PC-9 (cell line): ENCODE data around the gene TMA16. TPM values are rescaled to one million over a fixed set of nuclear protein-coding genes. Genes with fewer than 3 reads are reported as not detected.

Experiments
- BruUV-seq: library from RNA; stranded (reverse); fragments of 400-500 nt; replicated peaks from 2 replicates; lab custom pipeline; 2021; lab: Mats Ljungman, UMichigan
- CTCF ChIA-PET: fragments of 300-600 bp; sonication (Branson Sonifier 250); formaldehyde crosslinking; loops from one replicate; lab custom pipeline; 2022; ENCODE audit warnings: antibody characterized with exemption; lab: Charles Lee
- POLR2A ChIA-PET: fragments of 300-600 bp; sonication (Branson Sonifier 250); formaldehyde crosslinking; loops from one replicate; lab custom pipeline; 2022; ENCODE audit warnings: antibody characterized with exemption; ENCODE audit not compliant: unreplicated experiment; lab: Charles Lee
- DNase-seq, 2 experiments: peaks; one replicate each; pipeline versions ENCODE4 v3.0.0 to v3.0.0-alpha.2; 2015 to 2022; ENCODE audit warnings: mixed read lengths in 1 of 2
- H2AFZ ChIP-seq: fragments of 200-600 bp; sonication (generic); 2 replicates; pipeline ENCODE4 v1.8.1; 2017; ENCODE audit warnings: antibody characterized with exemption
- H3F3A ChIP-seq: fragments of 200-600 bp; sonication (generic); 2 replicates; pipeline ENCODE4 v1.8.1; 2017; ENCODE audit warnings: antibody characterized with exemption, mild to moderate bottlenecking, low read depth; ENCODE audit not compliant: insufficient read depth
- H3K27ac ChIP-seq: fragments of 200-600 bp; sonication (generic); 2 replicates; pipeline ENCODE4 v1.6.1; 2016; ENCODE audit warnings: mixed run types
- H3K27me3 ChIP-seq: fragments of 200-600 bp; sonication (generic); 2 replicates; pipeline ENCODE4 v1.6.1; 2016; ENCODE audit warnings: low read depth, mixed run types; ENCODE audit not compliant: insufficient read depth
- H3K36me3 ChIP-seq: fragments of 200-600 bp; sonication (generic); 2 replicates; pipeline ENCODE4 v1.6.1; 2016; ENCODE audit warnings: low read depth, mixed run types
- H3K4me1 ChIP-seq: fragments of 200-600 bp; sonication (generic); replicated peaks from 2 replicates; pipeline ENCODE4 v1.6.1; 2016; ENCODE audit warnings: mixed run types; ENCODE audit not compliant: insufficient read depth
- H3K4me2 ChIP-seq: fragments of 200-600 bp; sonication (generic); 2 replicates; pipeline ENCODE4 v1.6.1; 2017; ENCODE audit warnings: mixed run types
- H3K4me3 ChIP-seq: fragments of 200-600 bp; sonication (generic); 2 replicates; pipeline ENCODE4 v1.6.1; 2016; ENCODE audit warnings: mixed run types
- H3K79me2 ChIP-seq: fragments of 200-600 bp; sonication (generic); 2 replicates; pipeline ENCODE4 v1.6.1; 2017; ENCODE audit warnings: low read depth, mixed run types
- H3K9me2 ChIP-seq: fragments of 200-600 bp; sonication (generic); 2 replicates; pipeline ENCODE4 v1.8.1; 2017; ENCODE audit warnings: mild to moderate bottlenecking; ENCODE audit not compliant: insufficient read depth
- H3K9me3 ChIP-seq: fragments of 200-600 bp; sonication (generic); 2 replicates; pipeline ENCODE4 v1.8.1; 2016; ENCODE audit warnings: low read depth; ENCODE audit not compliant: insufficient read depth
- H4K20me1 ChIP-seq: fragments of 200-600 bp; sonication (generic); 2 replicates; pipeline ENCODE4 v1.8.1; 2017; ENCODE audit not compliant: insufficient read depth
- EZH2 ChIP-seq: fragments of 200-600 bp; sonication (generic); IDR thresholded peaks from 2 replicates; pipeline ENCODE4 v1.8.0; 2017; ENCODE audit warnings: antibody characterized with exemption, low read depth
- intact Hi-C: fragments of 100-400 bp; cut with micrococcal nuclease; formaldehyde crosslinking; loops from one replicate; pipeline ENCODE4 v1.10.0; 2022; ENCODE audit not compliant: unreplicated experiment
- total RNA-seq: library from RNA; stranded (reverse); gene quantifications from 2 replicates; pipeline ENCODE4 v1.2.3, GENCODE V29; 2021
- TF ChIP-seq, protein P1 (sequence below): fragments of 200-600 bp; sonication (generic); conservative IDR thresholded peaks from 2 replicates; pipeline ENCODE4 v1.6.1; 2017; ENCODE audit warnings: mixed run types, antibody characterized with exemption, mild to moderate bottlenecking, moderate library complexity

The TMA16 gene
- total RNA-seq, 1 experiment from 2014 or later, result 36.8 TPM

DNA sequence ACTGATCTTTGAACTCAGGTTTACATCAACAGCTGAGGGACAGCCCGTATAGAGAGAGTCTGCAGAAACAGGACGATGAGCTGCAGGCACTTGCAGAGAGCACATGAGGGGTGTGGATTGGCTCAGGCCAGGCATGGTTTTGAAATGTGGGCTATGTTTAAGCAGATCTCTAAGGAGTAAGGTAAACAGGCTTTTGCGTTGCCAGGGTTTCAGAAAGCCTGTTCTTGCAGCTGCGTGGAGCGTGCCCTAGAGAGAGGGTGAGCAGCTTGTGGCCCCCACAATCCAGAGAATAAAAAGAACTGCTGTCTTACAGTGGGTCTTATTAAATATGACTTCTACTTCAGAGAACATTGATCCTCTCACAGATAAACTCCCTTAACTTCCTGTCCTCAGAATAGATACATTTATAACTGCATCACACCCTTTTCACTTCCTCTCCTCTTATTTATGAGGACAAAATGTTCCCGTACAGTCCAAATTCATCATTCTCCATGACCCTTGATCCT, 64.1 kb downstream of the TMA16 start:
- TF ChIP-seq, protein P1, sequence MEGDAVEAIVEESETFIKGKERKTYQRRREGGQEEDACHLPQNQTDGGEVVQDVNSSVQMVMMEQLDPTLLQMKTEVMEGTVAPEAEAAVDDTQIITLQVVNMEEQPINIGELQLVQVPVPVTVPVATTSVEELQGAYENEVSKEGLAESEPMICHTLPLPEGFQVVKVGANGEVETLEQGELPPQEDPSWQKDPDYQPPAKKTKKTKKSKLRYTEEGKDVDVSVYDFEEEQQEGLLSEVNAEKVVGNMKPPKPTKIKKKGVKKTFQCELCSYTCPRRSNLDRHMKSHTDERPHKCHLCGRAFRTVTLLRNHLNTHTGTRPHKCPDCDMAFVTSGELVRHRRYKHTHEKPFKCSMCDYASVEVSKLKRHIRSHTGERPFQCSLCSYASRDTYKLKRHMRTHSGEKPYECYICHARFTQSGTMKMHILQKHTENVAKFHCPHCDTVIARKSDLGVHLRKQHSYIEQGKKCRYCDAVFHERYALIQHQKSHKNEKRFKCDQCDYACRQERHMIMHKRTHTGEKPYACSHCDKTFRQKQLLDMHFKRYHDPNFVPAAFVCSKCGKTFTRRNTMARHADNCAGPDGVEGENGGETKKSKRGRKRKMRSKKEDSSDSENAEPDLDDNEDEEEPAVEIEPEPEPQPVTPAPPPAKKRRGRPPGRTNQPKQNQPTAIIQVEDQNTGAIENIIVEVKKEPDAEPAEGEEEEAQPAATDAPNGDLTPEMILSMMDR, result no peak
- no peak for TF ChIP-seq EZH2
- Histone ChIP-seq H3K4me2 (no peak overlapping the region), H3K9me3 (no peaks in the 10 kb centered on the region), H3K27me3 (no peaks in the 10 kb centered on the region), H3K4me3 (no peak overlapping the region), H3K27ac (no peak overlapping the region), H3K36me3 (no peaks in the 10 kb centered on the region), H4K20me1 (no peaks in the 10 kb centered on the region), H2AFZ (no peak overlapping the region), H3K4me1 (no peaks in the 10 kb centered on the region), H3F3A (no peaks in the 10 kb centered on the region), H3K79me2 (no peaks in the 10 kb centered on the region), H3K9me2 (no peaks in the 10 kb centered on the region)
- POLR2A ChIA-PET, result no interaction called here
- intact Hi-C loops, result loop anchor here (5.0 to 10.0 kb wide), 2 partner anchors 196 to 859 kb away; no protein-coding TSS in a partner anchor
- CTCF ChIA-PET, result no interaction called here
- DNase-seq, result no peak
- BruUV-seq, result no TSS peak

DNA sequence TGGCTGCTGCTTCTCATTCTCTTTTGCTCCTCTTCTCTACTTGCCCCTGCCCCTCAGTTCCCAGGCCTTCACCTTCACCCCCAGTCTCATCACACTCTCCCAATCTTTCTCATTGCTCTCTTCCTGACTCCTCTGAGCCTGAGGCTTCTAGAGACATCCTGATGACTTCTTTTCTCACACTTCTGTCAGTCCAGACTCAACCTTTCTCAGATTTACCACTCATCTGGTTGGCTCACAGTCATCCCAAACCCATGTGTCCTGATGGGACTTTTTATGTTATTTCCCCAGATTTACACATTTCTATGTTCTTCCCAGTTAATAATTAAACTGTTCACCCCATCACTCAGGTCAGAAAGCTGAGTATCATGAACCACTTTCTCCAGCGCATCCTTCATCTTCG, 68.0 kb downstream of the TMA16 start:
- CTCF ChIA-PET, result no interaction called here
- H2AFZ ChIP-seq, result no peak overlapping the region
- H3K9me3 ChIP-seq, result no peaks in the 10 kb centered on the region
- H3K27me3 ChIP-seq, result no peaks in the 10 kb centered on the region
- no peak for TF ChIP-seq EZH2
- TF ChIP-seq, protein P1, result no peak
- POLR2A ChIA-PET, result no interaction called here
- H3K27ac ChIP-seq, result no peak overlapping the region
- DNase-seq, result no peak
- BruUV-seq, result no TSS peak
- H3K9me2 ChIP-seq, result no peaks in the 10 kb centered on the region
- no peaks in the 10 kb centered on the region for H3K36me3 ChIP-seq
- no peak overlapping the region for H3K4me2 ChIP-seq
- H3K4me1 ChIP-seq, result no peaks in the 10 kb centered on the region
- intact Hi-C loops, result no loop called here
- H3F3A ChIP-seq, result no peaks in the 10 kb centered on the region
- no peak overlapping the region for H3K4me3 ChIP-seq
- no peaks in the 10 kb centered on the region for H3K79me2 ChIP-seq
- no peaks in the 10 kb centered on the region for H4K20me1 ChIP-seq

DNA sequence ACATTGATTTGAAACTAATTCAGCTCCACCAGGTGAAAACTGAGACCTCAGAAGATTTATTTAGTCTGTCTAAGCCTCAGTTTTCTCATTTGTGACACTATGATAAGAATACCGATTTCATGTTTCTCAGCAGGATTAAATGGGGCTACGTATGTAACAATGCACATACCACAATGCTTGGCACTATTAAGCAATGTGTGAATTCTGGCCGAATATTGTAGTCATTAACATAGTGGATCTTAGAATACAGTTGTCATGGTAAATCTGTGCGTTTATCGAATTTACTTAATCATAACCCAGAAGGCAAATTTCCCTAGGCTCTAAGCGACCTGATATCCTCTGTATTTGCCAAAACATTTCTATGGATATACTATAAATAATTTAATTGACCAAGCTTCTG, 69.1 kb downstream of the TMA16 start:
- CTCF ChIA-PET, result no interaction called here
- intact Hi-C loops, result no loop called here
- TF ChIP-seq, protein P1, result no peak
- TF ChIP-seq EZH2, result no peak

More for the DNA sequence above, 69.1 kb downstream of the TMA16 start:
- H3K27ac ChIP-seq, result no peak overlapping the region
- H4K20me1 ChIP-seq, result no peaks in the 10 kb centered on the region
- H3K27me3 ChIP-seq, result no peaks in the 10 kb centered on the region
- BruUV-seq, result no TSS peak
- H3F3A ChIP-seq, result no peaks in the 10 kb centered on the region
- H3K9me3 ChIP-seq, result no peaks in the 10 kb centered on the region
- no peak overlapping the region for H2AFZ ChIP-seq
- no peak for DNase-seq
- no peaks in the 10 kb centered on the region for H3K79me2 ChIP-seq
- no peaks in the 10 kb centered on the region for H3K36me3 ChIP-seq
- POLR2A ChIA-PET, result no interaction called here
- H3K4me1 ChIP-seq, result no peaks in the 10 kb centered on the region
- H3K9me2 ChIP-seq, result no peaks in the 10 kb centered on the region
- no peak overlapping the region for H3K4me3 ChIP-seq
- no peak overlapping the region for H3K4me2 ChIP-seq
